ENCODE data around the gene TRIM46.
"Not testable (repeated sequence)": the region's sequence is repeated elsewhere in the genome, so short reads cannot be mapped to it uniquely, and the experiment has no call there.

TRIM46 gene

DNA sequence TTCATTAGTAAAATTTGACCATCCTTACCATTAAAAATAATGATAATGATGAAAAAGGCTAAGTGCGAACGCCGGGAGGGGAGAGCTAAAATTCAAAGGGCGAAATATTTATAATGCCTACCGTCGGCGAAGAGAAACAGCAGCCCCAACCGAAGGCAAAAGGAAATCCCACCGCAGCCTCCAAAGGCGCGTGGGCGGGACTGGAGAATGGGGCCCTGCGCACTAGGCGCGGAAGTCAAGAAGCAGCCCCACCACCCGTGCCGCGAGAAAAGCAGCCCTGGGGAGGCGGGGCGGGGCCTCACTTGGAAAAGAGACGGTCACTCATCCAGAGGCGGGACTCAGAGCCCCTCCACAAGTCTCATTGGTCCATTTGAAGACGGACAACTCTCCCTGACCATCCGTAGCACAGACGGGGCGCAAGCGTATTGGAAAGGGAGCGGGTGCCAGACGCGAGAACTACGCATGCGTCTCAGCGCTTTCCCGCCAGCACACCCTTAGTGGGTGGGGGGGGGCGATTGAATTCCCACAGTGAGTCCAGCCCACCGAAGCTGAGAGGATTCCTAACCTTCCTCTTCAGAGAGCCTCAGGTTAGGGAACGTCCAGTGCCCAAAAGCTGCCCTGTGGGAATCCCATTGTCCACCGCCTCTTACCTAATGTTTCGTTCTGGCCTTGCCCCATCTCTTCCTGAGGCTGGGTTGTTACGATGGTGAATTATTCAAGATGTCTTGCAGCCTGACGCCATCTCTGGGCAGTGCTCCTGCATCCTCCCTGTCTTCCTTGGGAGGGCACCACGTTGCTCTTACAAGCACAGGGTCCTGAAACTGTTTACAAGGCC lies 53.8 kb downstream of the TRIM46 start:
- peak; percentile 100 for DNase-seq (ENCODE audit: low read depth)

DNA sequence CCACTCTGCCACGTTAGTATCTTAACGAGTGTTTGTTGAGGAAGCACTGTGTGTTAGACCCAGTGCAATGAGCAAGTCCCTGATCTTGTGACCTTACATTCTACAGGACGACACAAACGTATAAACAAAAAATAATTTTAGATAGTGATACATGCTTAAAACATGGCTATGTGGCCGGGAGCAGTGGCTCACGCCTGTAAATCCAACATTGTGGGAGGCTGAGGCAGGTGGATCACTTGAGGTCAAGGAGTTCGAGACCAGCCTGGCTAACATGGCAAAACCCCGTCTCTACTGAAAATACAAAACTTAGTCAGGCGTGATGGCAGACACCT lies 54.4 kb downstream of the TRIM46 start:
- DNase-seq (ENCODE audit: low read depth): no peak

- DNase-seq (ENCODE audit: low read depth): not testable (repeated sequence)
Measured at GRCh38 chr1:155231302-155231701, 57.7 kb downstream of the TRIM46 start.

- not testable (repeated sequence) for DNase-seq (ENCODE audit: low read depth)
Measured at GRCh38 chr1:155232001-155232978, 58.6 kb downstream of the TRIM46 start.

GRCh38 chr1:155233502-155233901 lies 59.9 kb downstream of the TRIM46 start:
- not testable (repeated sequence) for DNase-seq (ENCODE audit: low read depth)
